Vagina (tissue), 2 donors: ENCODE data around the gene MSH6. TPM values are rescaled to one million over a fixed set of nuclear protein-coding genes. Genes with fewer than 3 reads are reported as not detected.

Experiments used
- DNase-seq, 2 donors: peaks; one replicate each; pipeline ENCODE4 v3.0.0-alpha.2; 2017; ENCODE audit errors: extremely low spot score in 2 of 2
- H3K27ac ChIP-seq: fragments of 200-600 bp; sonication (generic); one replicate; pipeline ENCODE4 v1.5.1; 2019
- H3K27me3 ChIP-seq: fragments of 200-600 bp; sonication (generic); one replicate; pipeline ENCODE4 v1.5.1; 2019
- H3K36me3 ChIP-seq, 2 donors: fragments of 200-600 bp; sonication (generic); one replicate each; pipeline ENCODE4 v1.5.1; 2017 to 2019
- H3K4me1 ChIP-seq: fragments of 200-600 bp; sonication (generic); one replicate; pipeline ENCODE4 v1.5.1; 2019
- H3K4me3 ChIP-seq, 2 donors: fragments of 200-600 bp; sonication (generic); 1 replicate in 1 of 2; 2 replicates in 1 of 2; pipeline ENCODE4 v1.5.1; 2016 to 2019
- H3K9me3 ChIP-seq: fragments of 200-600 bp; sonication (generic); one replicate; pipeline ENCODE4 v1.5.1; 2019
- CTCF ChIP-seq, 3 experiments: fragments of 450-650 bp in 2 of 3; fragments of 200-600 bp in 1 of 3; sonication (generic) in 1 of 3; IDR thresholded peaks; one replicate each; pipeline ENCODE4 v1.5.1; 2017 to 2019; ENCODE audit warnings: antibody characterized with exemption in 3 of 3, mild to moderate bottlenecking in 2 of 3, moderate library complexity in 2 of 3
- POLR2A ChIP-seq, 2 donors: fragments of 450-650 bp; IDR thresholded peaks; one replicate each; pipeline ENCODE4 v1.6.1; 2017; ENCODE audit warnings: antibody characterized with exemption in 2 of 2, mild to moderate bottlenecking in 2 of 2, moderate library complexity in 2 of 2
- POLR2AphosphoS5 ChIP-seq, 2 donors: sonication (generic); formaldehyde crosslinking; IDR thresholded peaks; one replicate each; pipeline ENCODE4 v1.9.0; 2017; ENCODE audit warnings: antibody characterized with exemption in 2 of 2, mild to moderate bottlenecking in 2 of 2, low read depth in 1 of 2; ENCODE audit not compliant: insufficient read depth in 1 of 2
- intact Hi-C: fragments of 100-400 bp; cut with DNase I; formaldehyde crosslinking; loops from one replicate; pipeline ENCODE4 v1.15.1; 2023
- total RNA-seq: library from RNA; depleted of rRNA; stranded (reverse); fragments of >200 nt; gene quantifications from one replicate; pipeline ENCODE4 v1.2.3, GENCODE V29; 2016

MSH6 gene
- total RNA-seq, 1 donor from 2014 or later, result 38.8 TPM

GRCh38 chr2:47737191-47737975 lies 45.6 kb upstream of the MSH6 start:
- Histone ChIP-seq H3K4me3 (no peak overlapping the region), H3K9me3 (no peaks in the 10 kb centered on the region), H3K4me1 (no peaks in the 10 kb centered on the region), H3K27ac (no peak overlapping the region), H3K36me3 (no peaks in the 10 kb centered on the region), H3K27me3 (no peaks in the 10 kb centered on the region)
- intact Hi-C loops, result no loop called here
- TF ChIP-seq POLR2AphosphoS5 (IDR thresholded peaks at IDR 0.05; ENCODE audit: insufficient read depth in 1 of 2, low read depth in 1 of 2) (no peak), CTCF (IDR thresholded peaks at IDR 0.05) (no peak), POLR2A (IDR thresholded peaks at IDR 0.05) (no peak)
- DNase-seq, result no peak

GRCh38 chr2:47738331-47738730 lies 44.6 kb upstream of the MSH6 start:
- no peaks in the 10 kb centered on the region for H3K4me1 ChIP-seq
- no peaks in the 10 kb centered on the region for H3K9me3 ChIP-seq
- no peak for TF ChIP-seq POLR2A (IDR thresholded peaks at IDR 0.05)
- intact Hi-C loops, result no loop called here
- no peak for DNase-seq
- no peaks in the 10 kb centered on the region for H3K27me3 ChIP-seq
- no peaks in the 10 kb centered on the region for H3K36me3 ChIP-seq
- no peak overlapping the region for H3K27ac ChIP-seq
- H3K4me3 ChIP-seq, result no peak overlapping the region

- Histone ChIP-seq H3K27ac (no peak overlapping the region), H3K4me1 (no peaks in the 10 kb centered on the region), H3K4me3 (no peak overlapping the region), H3K9me3 (no peaks in the 10 kb centered on the region), H3K36me3 (no peaks in the 10 kb centered on the region), H3K27me3 (no peaks in the 10 kb centered on the region)
- DNase-seq, result no peak
- no peak for TF ChIP-seq POLR2AphosphoS5 (IDR thresholded peaks at IDR 0.05; ENCODE audit: insufficient read depth in 1 of 2, low read depth in 1 of 2)
- TF ChIP-seq CTCF (IDR thresholded peaks at IDR 0.05), result no peak
- TF ChIP-seq POLR2A (IDR thresholded peaks at IDR 0.05), result no peak
- intact Hi-C loops, result no loop called here
Measured at GRCh38 chr2:47741101-47741500, 41.8 kb upstream of the MSH6 start.

GRCh38 chr2:47741637-47742036 lies 41.3 kb upstream of the MSH6 start:
- Histone ChIP-seq H3K4me1 (no peaks in the 10 kb centered on the region), H3K27ac (no peak overlapping the region), H3K9me3 (no peaks in the 10 kb centered on the region), H3K4me3 (no peak overlapping the region), H3K27me3 (no peaks in the 10 kb centered on the region), H3K36me3 (no peaks in the 10 kb centered on the region)
- TF ChIP-seq POLR2AphosphoS5 (IDR thresholded peaks at IDR 0.05; ENCODE audit: insufficient read depth in 1 of 2, low read depth in 1 of 2) (no peak), POLR2A (IDR thresholded peaks at IDR 0.05) (no peak), CTCF (IDR thresholded peaks at IDR 0.05) (no peak)
- intact Hi-C loops, result no loop called here
- no peak for DNase-seq

- Histone ChIP-seq H3K27ac (no peak overlapping the region), H3K36me3 (no peaks in the 10 kb centered on the region), H3K27me3 (no peaks in the 10 kb centered on the region), H3K4me1 (no peaks in the 10 kb centered on the region), H3K9me3 (no peaks in the 10 kb centered on the region), H3K4me3 (no peak overlapping the region)
- intact Hi-C loops, result no loop called here
- DNase-seq, result no peak
- TF ChIP-seq CTCF (IDR thresholded peaks at IDR 0.05) (no peak), POLR2AphosphoS5 (IDR thresholded peaks at IDR 0.05; ENCODE audit: insufficient read depth in 1 of 2, low read depth in 1 of 2) (no peak), POLR2A (IDR thresholded peaks at IDR 0.05) (no peak)
Measured at GRCh38 chr2:47744074-47744473, 38.9 kb upstream of the MSH6 start.
